ENCODE data around the gene SLC12A2. TPM values are rescaled to one million over a fixed set of nuclear protein-coding genes. Genes with fewer than 3 reads are reported as not detected.

Gene SLC12A2
- polyA plus RNA-seq, 1 donor from 2014 or later: 28.6 TPM

- no peaks in the 10 kb centered on the region for H3K36me3 ChIP-seq (ENCODE audit: insufficient read depth, low read length)
- H3K9ac ChIP-seq (ENCODE audit: low read length): peak overlapping the region; percentile 93
- H3K27ac ChIP-seq (ENCODE audit: low read length): peak overlapping the region; percentile 95
- peaks cover 29% of the 10 kb centered on the region for H3K79me2 ChIP-seq (replicated peaks; ENCODE audit: insufficient read depth, low read length)
- H3K9me3 ChIP-seq (ENCODE audit: low read length): no peaks in the 10 kb centered on the region
- TF ChIP-seq CTCF (IDR thresholded peaks at IDR 0.05; ENCODE audit: poor library complexity, severe bottlenecking) (no peak), MXI1 (conservative IDR thresholded peaks at IDR 0.05; ENCODE audit: poor library complexity, severe bottlenecking) (no peak), TAF1 (IDR thresholded peaks at IDR 0.05; ENCODE audit: low read depth) (no peak), SMC3 (conservative IDR thresholded peaks at IDR 0.05; ENCODE audit: poor library complexity) (peak; percentile 37), EZH2 (IDR thresholded peaks at IDR 0.05; ENCODE audit: borderline replicate concordance, insufficient read depth, low read length, poor library complexity, severe bottlenecking) (no peak), POLR2AphosphoS5 (IDR thresholded peaks at IDR 0.05) (no peak), RAD21 (conservative IDR thresholded peaks at IDR 0.05) (peak; percentile 38), REST (IDR thresholded peaks at IDR 0.05; ENCODE audit: borderline replicate concordance) (no peak), EP300 (conservative IDR thresholded peaks at IDR 0.05; ENCODE audit: poor library complexity, severe bottlenecking) (no peak)
- H3F3A ChIP-seq (ENCODE audit: insufficient read depth, low read length, poor library complexity, severe bottlenecking): peaks cover 5% of the 10 kb centered on the region
- H3K9me2 ChIP-seq (ENCODE audit: insufficient read depth, low read length): no peaks in the 10 kb centered on the region
- H4K20me1 ChIP-seq (ENCODE audit: insufficient read depth): no peaks in the 10 kb centered on the region
- H3K4me2 ChIP-seq (ENCODE audit: low read length): peak overlapping the region; percentile 96
- H3K27me3 ChIP-seq (ENCODE audit: insufficient read depth, low read depth, low read length): no peaks in the 10 kb centered on the region
- H3K4me3 ChIP-seq (ENCODE audit: low read length): peak overlapping the region; percentile 92
- peak overlapping the region; percentile 89 for H2AFZ ChIP-seq (ENCODE audit: low read depth, low read length)
Observed at GRCh38 chr5:128082551-128083032, 974 bp upstream of the SLC12A2 start.

GRCh38 chr5:128083811-128084227 is 253 bp downstream of the SLC12A2 start:
- Histone ChIP-seq H3K27ac (ENCODE audit: low read length) (peak overlapping the region; percentile 95), H3K27me3 (ENCODE audit: insufficient read depth, low read depth, low read length) (no peaks in the 10 kb centered on the region), H2AFZ (ENCODE audit: low read depth, low read length) (no peak overlapping the region), H3K4me2 (ENCODE audit: low read length) (no peak overlapping the region), H3K4me3 (ENCODE audit: low read length) (peak overlapping the region; percentile 92), H3K9me2 (ENCODE audit: insufficient read depth, low read length) (no peaks in the 10 kb centered on the region), H3K9me3 (ENCODE audit: low read length) (no peaks in the 10 kb centered on the region), H3K9ac (ENCODE audit: low read length) (peak overlapping the region; percentile 93), H3K79me2 (replicated peaks; ENCODE audit: insufficient read depth, low read length) (peaks cover 39% of the 10 kb centered on the region), H3F3A (ENCODE audit: insufficient read depth, low read length, poor library complexity, severe bottlenecking) (peaks cover 5% of the 10 kb centered on the region), H3K36me3 (ENCODE audit: insufficient read depth, low read length) (no peaks in the 10 kb centered on the region), H4K20me1 (ENCODE audit: insufficient read depth) (no peaks in the 10 kb centered on the region)
- TF ChIP-seq EP300 (conservative IDR thresholded peaks at IDR 0.05; ENCODE audit: poor library complexity, severe bottlenecking) (no peak), RAD21 (conservative IDR thresholded peaks at IDR 0.05) (peak; percentile 51), SMC3 (conservative IDR thresholded peaks at IDR 0.05; ENCODE audit: poor library complexity) (peak; percentile 49), CTCF (IDR thresholded peaks at IDR 0.05; ENCODE audit: poor library complexity, severe bottlenecking) (peak; percentile 68)

Measured in neural cell (in vitro differentiated cells).